GM19238 (cell line): ENCODE measurements around the gene BCAS3.

Experiments used
- DNase-seq: peaks from one replicate; pipeline ENCODE4 v3.0.0; 2011; ENCODE audit warnings: low spot score; ENCODE audit not compliant: insufficient read length

The BCAS3 gene

DNA sequence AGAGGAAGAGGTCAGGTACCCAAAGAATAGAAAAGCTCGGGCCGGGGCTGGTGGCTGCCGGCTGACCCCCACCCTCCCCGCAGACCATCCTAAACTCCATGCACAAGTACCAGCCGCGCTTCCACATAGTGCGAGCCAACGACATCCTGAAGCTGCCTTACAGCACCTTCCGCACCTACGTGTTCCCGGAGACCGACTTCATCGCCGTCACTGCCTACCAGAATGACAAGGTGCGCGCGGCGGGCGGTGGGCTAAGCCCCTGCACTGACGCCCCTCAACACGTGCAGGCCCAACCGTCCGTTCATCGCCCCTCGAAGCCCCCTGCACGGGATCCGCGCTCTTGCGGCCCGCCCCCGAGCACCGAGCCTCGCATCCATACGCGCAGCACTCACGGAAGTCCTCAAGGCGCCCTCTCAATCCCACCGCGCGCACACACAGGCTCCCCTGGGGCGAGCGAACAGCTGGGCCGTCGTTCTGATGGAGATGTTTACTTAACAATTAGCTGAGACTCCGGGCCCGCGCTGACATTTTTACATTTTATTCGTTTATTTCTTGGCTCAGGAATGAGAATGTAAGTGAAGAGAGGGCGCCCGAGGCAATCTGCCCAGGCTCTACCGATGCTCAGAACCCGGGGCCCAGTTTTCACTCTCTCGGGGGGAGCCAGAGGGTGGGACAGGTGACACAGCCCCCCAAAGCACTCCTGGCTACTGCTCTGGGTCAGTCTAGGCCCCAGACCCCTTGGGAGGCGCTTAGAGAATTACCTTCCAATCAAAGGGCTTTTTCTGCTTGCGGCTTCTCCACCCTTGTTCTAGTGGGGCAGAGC, 725.5 kb downstream of the BCAS3 start:
- DNase-seq: no peak

- no peak for DNase-seq
These were observed 726.4 kb downstream of the BCAS3 start for GRCh38 chr17:61403801-61404662.

DNA sequence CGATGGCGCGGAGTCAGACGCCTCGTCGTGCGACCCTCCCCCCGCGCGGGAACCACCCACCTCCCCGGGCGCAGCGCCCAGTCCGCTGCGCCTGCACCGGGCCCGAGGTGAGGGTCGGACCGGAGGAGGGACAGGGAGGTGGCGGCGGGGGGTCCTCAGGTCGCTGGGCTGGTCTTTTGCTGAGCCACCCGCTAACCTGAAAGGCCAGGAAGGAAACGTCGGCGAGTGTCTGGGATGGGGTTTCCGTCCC, 726.9 kb downstream of the BCAS3 start:
- DNase-seq: no peak

DNA sequence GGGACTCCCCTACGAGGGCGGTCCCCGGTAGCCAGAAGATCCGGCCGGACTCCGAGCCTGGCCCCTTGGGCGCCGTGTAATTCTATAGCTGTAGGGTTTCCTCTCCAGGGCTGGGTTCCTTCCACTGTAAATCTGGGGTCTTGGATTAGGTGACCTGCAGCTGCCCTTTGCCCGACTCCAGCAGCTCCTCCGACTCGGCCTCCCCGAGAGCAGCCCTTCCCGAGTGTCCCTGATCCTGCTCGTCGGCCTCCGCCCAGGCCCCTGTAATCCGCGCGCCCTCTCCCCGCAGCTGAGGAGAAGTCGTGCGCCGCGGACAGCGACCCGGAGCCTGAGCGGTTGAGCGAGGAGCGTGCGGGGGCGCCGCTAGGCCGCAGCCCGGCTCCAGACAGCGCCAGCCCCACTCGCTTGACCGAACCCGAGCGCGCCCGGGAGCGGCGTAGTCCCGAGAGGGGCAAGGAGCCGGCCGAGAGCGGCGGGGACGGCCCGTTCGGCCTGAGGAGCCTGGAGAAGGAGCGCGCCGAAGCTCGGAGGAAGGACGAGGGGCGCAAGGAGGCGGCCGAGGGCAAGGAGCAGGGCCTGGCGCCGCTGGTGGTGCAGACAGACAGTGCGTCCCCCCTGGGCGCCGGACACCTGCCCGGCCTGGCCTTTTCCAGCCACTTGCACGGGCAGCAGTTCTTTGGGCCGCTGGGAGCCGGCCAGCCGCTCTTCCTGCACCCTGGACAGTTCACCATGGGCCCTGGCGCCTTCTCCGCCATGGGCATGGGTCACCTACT, 727.4 kb downstream of the BCAS3 start:
- DNase-seq: no peak

DNA sequence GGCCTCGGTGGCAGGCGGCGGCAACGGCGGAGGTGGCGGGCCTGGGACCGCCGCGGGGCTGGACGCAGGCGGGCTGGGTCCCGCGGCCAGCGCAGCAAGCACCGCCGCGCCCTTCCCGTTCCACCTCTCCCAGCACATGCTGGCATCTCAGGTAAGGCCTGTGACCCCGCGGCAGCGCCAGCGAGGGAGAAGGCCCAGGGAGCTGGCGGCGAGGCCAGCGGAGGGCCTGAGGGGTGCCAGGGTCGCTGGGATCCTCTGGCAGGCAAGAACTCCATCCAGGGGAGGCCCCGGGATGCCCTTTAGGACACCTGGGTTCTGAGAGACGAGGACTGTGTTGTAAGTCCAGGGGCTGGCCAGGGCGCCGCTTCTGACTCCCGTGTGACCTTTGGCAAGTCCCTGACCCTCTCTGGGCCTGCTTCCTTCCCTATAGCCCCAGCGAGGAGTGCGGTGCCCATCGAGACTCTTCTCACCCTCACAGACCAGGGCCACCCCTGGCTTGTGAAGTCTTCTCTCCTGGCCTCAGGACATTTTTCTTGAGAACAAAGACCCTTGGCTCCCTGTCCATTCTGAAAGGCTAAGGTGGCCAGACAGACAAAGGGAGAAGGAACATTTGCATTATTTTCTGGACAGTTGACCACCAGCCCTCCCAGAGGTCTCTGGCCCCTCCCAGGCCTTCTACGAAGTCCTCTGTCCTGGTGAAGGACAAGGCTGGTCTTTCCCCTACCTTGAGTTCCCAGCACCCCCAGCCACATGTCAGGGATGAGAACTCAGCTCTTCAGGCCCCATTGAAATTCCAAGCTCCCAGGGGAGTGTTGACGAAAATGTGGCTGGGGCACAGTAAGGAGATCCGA, 728.3 kb downstream of the BCAS3 start:
- DNase-seq: no peak

GRCh38 chr17:61406537-61406845, 728.8 kb downstream of the BCAS3 start:
- DNase-seq: no peak

DNA sequence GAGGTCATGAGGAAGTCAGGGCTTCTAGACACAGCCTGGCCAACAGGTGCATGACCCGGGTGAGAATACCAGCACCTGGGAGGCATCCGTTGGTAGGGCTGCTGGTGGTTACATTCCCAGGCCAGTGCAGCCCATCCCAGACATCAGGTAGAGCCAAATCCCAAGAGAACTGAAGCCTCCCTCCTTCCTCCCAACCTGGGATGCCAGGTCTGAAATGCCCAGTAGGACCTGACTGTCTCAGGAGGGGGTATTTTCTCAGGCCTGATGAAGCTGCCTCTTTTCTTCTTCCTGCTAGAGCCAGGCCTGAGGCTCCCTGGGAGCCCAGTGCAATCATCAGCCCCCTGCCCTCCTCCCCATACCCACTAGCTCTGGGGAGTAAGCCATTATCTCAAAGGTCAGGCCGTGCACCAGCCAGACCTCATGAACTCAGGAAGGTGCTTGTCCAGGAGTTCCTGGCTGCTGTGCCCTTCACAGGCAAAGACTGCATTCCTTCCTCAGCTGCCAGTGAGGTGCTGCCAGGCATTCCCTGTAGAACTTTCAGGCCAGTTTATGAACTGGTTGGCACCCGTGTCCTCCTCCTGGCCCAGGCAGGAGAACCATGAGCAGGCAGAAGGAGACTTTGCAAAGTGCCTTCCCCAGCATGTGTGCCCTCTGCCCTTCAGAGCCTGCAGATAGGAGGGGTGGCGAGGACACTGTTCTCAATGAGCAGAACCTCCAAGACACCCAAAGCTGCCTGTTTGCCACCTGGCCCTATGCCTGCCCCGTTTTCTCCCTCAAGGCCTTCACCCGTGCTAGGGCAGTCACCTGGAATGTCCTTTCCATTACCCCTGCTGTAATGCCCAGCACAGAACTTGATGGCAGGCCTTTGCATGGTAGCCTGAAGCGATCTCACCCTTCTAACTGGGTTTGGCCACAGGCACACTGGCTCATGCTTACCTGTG, 729.6 kb downstream of the BCAS3 start:
- DNase-seq: no peak

- no peak for DNase-seq
These were observed 730.7 kb downstream of the BCAS3 start for GRCh38 chr17:61408151-61409041.

DNA sequence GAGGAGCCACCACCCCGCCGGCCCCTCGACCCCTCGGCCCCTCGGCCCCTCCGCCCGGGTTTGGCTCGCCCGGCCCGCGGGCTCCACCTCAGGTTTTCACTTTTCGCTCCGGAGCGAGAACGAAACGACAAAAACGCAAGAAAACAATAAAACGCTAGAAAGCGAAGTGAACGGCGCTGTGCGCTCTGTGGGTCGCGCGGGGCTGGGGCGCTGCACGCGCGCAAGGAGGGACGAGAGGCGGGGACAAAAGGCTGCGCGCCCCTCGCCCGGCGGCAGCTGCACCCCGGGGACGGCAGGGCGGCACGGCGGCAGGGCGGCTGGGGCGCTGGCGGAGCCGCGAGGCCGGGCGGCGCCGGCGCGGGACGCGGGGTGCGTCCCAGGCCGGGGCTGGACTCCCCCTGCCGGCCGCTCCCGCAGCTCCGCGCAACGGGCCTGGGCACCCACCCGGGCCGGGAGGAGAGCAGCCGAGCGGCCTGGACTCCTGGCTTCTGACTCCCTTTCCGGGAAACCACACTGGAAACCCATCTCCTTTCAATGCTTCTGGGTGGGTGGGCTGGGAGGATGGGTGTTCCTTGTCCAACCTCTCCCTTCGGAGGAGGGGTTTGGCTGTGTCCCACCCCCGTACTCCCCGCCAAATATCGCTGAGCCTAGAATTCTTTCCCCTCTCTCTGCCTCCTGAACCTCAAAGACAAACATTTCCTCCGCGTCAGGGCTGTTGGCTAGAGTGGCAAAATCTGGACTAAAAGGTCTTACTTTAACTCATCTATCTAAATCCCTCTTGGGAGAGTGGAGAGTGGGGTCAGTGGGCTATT, 731.9 kb downstream of the BCAS3 start:
- no peak for DNase-seq

- no peak for DNase-seq
These were observed 732.7 kb downstream of the BCAS3 start for GRCh38 chr17:61410141-61411010.

- DNase-seq: no peak
These were observed 733.3 kb downstream of the BCAS3 start for GRCh38 chr17:61411011-61411260.

DNA sequence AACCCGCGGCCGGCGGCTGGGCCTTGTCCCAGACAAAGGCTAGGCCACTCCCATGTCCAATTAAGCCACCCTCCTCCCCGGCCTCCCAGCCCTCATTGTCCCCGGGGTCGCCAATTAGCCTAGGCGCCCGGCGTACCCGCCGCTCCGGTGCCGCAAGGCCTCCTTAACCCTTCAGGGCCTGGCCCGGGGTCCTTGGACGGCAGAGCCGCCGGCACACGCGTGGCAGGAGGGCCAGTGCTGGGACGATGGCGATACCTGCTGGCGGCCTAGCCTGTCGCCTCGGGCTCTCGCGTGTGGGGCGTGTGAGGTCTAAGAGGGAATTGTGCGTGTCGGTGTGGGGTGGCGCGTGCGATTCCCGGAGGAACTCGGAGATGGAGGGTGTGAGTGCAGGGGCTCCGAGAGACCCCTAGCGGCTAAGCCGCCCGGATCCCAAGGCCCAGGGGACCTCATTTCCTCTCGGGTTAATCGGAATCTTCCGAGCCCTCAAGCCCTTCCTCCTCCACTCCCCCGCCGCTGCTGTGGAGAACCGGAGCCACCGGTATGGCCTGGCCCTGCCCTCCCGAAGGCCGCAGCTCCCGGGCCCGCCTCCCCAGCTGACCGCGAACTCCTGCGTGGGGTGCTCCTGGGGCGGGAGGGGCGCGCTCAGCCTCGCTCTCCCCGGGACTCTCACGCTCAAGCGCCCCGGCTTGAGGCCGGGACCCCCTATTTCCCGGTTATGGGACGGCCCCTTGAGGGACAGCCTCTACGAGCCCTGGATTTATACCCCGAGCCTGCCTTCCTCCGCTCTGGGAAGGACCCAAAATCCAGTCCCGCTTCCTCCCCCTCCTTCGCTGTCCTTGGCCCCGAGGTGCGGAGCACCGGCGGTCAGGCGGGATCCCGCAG, 733.9 kb downstream of the BCAS3 start:
- DNase-seq: no peak

GRCh38 chr17:61412143-61412859, 734.6 kb downstream of the BCAS3 start:
- DNase-seq: peak; percentile 84

- DNase-seq: no peak
These were observed 735.4 kb downstream of the BCAS3 start for GRCh38 chr17:61412860-61413660.

DNA sequence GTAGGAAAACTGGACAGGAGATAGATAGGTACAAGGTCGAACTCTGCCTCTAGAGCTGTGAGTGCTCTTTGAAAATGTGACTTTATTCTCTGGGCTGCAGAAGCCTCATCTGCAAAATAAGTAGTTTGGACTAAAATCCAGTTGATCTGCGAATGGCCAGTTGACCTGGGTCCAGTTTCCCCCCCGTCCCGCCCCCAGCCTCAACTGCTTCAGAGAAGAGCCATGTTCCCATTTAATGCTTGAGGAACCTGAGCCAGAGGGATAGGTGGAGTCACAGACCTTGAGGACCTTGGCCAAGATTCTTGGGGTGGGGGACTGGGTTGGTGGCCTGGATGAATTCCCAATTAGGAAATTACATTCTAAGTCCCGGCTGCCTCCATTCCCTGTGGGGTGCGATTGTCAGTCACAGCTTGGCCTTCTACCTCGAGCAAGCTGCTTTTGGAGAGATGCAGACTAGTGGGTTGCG, 736.0 kb downstream of the BCAS3 start:
- DNase-seq: no peak
